HL-60 (cell line): ENCODE data around the gene PCBP2.
A peak's percentile ranks its signal among the peaks of the same experiment; 100 is the strongest.
"Not testable (repeated sequence)": the region's sequence is repeated elsewhere in the genome, so short reads cannot be mapped to it uniquely, and the experiment has no call there.

Source experiments
- DNase-seq, 2 experiments: peaks; one replicate each; pipeline ENCODE4 v3.0.0-alpha.2; 2010 to 2020; ENCODE audit warnings: low read depth in 1 of 2, low spot score in 1 of 2
- H3K27ac ChIP-seq: fragments of 250-450 bp; sonication (Bioruptor Pico); replicated peaks from 2 replicates; pipeline ENCODE4 v1.5.1; 2020; ENCODE audit warnings: mild to moderate bottlenecking, moderate library complexity
- H3K27me3 ChIP-seq: fragments of 250-450 bp; sonication (Bioruptor Pico); 2 replicates; pipeline ENCODE4 v1.5.1; 2021; ENCODE audit warnings: mild to moderate bottlenecking, moderate library complexity; ENCODE audit not compliant: insufficient read depth, poor library complexity, severe bottlenecking
- H3K4me3 ChIP-seq: replicated peaks from 2 replicates; pipeline ENCODE4 v1.5.1; 2011; ENCODE audit warnings: mild to moderate bottlenecking, control low read depth, low read length; ENCODE audit not compliant: insufficient read depth
- GABPA ChIP-seq: IDR thresholded peaks from 2 replicates; pipeline ENCODE4 v1.6.1; 2012; ENCODE audit warnings: low read depth
- POLR2AphosphoS5 ChIP-seq: IDR thresholded peaks from 2 replicates; pipeline ENCODE4 v1.6.1; 2012; ENCODE audit warnings: low read depth
- SPI1 ChIP-seq: IDR thresholded peaks from 2 replicates; pipeline ENCODE4 v1.6.1; 2012; ENCODE audit warnings: low read depth, mild to moderate bottlenecking, borderline replicate concordance
- long read RNA-seq: library from polyadenylated mRNA; unstranded; transcript quantifications from one replicate; pipeline ENCODE4 v2.0.0, GENCODE V29; 2020
- TF ChIP-seq, protein P1 (sequence below): IDR thresholded peaks from one replicate; pipeline ENCODE4 v1.5.1; 2011; ENCODE audit warnings: low read length, control low read depth, inconsistent platforms; ENCODE audit not compliant: insufficient read depth
- TF ChIP-seq, protein P2 (sequence below): IDR thresholded peaks from 2 replicates; pipeline ENCODE4 v1.6.1; 2012; ENCODE audit warnings: low read depth; ENCODE audit not compliant: insufficient replicate concordance

PCBP2 gene
- long read RNA-seq, transcript PCBP2-202 (15 exons, 1,814 nt), result minor isoform, 22 of 429 reads
- long read RNA-seq, transcript PCBP2-201 (14 exons, 1,730 nt), result minor isoform, 45 of 429 reads
- long read RNA-seq, transcript PCBP2-207 (15 exons, 1,457 nt), result major isoform, 50 of 429 reads
- long read RNA-seq, transcript PCBP2-203 (13 exons, 3,026 nt), result minor isoform, 24 of 429 reads
- long read RNA-seq, partial matches to known transcripts, result 80 of 429 reads
- long read RNA-seq, other reads (novel, unspliced or antisense), result 164 of 429 reads

DNA sequence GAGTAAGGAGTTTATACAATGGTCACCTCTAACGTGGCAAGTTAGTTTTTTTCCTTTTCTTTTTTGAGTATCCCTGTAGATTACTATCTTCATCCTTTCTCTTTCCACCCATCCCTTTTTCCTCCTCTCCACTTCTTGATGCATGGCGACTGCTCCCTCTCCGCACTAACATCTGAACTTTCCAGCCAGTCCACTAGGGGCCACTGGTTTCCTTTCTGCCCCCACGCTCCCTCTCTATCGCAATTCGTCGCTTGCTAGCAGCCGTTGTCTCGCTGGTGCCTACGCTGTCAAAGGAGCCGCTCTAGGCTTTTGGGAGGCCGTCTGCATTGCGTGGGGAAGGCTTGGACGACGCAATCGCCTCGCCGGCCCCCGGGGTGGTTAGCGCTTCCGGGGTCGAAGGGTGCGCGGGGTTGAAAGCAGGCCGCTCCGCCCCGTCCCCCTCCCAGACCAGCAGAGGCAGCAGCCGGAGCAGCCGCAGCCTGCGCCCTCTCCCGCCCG lies at the start of gene PCBP2:
Gene PCBP2, plus strand, starts transcription at position 442 of the 498 bp plus-strand sequence. CDS start 2,699 bp downstream, outside the sequence.
- H3K27ac ChIP-seq, result peak within 1 kb of the TSS; percentile 97
- H3K27me3 ChIP-seq, result no peaks in the 10 kb centered on the region
- TF ChIP-seq SPI1 (no peak), GABPA (peak; percentile 91), POLR2AphosphoS5 (peak; percentile 80)
- TF ChIP-seq, protein P1, sequence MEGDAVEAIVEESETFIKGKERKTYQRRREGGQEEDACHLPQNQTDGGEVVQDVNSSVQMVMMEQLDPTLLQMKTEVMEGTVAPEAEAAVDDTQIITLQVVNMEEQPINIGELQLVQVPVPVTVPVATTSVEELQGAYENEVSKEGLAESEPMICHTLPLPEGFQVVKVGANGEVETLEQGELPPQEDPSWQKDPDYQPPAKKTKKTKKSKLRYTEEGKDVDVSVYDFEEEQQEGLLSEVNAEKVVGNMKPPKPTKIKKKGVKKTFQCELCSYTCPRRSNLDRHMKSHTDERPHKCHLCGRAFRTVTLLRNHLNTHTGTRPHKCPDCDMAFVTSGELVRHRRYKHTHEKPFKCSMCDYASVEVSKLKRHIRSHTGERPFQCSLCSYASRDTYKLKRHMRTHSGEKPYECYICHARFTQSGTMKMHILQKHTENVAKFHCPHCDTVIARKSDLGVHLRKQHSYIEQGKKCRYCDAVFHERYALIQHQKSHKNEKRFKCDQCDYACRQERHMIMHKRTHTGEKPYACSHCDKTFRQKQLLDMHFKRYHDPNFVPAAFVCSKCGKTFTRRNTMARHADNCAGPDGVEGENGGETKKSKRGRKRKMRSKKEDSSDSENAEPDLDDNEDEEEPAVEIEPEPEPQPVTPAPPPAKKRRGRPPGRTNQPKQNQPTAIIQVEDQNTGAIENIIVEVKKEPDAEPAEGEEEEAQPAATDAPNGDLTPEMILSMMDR, result peak; percentile 71
- TF ChIP-seq, protein P2, sequence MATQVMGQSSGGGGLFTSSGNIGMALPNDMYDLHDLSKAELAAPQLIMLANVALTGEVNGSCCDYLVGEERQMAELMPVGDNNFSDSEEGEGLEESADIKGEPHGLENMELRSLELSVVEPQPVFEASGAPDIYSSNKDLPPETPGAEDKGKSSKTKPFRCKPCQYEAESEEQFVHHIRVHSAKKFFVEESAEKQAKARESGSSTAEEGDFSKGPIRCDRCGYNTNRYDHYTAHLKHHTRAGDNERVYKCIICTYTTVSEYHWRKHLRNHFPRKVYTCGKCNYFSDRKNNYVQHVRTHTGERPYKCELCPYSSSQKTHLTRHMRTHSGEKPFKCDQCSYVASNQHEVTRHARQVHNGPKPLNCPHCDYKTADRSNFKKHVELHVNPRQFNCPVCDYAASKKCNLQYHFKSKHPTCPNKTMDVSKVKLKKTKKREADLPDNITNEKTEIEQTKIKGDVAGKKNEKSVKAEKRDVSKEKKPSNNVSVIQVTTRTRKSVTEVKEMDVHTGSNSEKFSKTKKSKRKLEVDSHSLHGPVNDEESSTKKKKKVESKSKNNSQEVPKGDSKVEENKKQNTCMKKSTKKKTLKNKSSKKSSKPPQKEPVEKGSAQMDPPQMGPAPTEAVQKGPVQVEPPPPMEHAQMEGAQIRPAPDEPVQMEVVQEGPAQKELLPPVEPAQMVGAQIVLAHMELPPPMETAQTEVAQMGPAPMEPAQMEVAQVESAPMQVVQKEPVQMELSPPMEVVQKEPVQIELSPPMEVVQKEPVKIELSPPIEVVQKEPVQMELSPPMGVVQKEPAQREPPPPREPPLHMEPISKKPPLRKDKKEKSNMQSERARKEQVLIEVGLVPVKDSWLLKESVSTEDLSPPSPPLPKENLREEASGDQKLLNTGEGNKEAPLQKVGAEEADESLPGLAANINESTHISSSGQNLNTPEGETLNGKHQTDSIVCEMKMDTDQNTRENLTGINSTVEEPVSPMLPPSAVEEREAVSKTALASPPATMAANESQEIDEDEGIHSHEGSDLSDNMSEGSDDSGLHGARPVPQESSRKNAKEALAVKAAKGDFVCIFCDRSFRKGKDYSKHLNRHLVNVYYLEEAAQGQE, result no peak
- peak; percentile 99 to 100 for DNase-seq
- H3K4me3 ChIP-seq, result peak within 1 kb of the TSS; percentile 79

GRCh38 chr12:53402351-53402750 lies 49.6 kb upstream of the PCBP2 start:
- H3K27me3 ChIP-seq, H3K27ac ChIP-seq, DNase-seq, H3K4me3 ChIP-seq: not testable (repeated sequence)

GRCh38 chr12:53402871-53403270 lies 49.0 kb upstream of the PCBP2 start:
- H3K27me3 ChIP-seq, result no peaks in the 10 kb centered on the region
- no peak for DNase-seq

More at GRCh38 chr12:53402871-53403270, 49.0 kb upstream of the PCBP2 start:
- no peak for TF ChIP-seq GABPA
- TF ChIP-seq, protein P1, result no peak
- no peak for TF ChIP-seq SPI1
- TF ChIP-seq POLR2AphosphoS5, result no peak
- TF ChIP-seq, protein P2, result no peak
- no peak overlapping the region for H3K27ac ChIP-seq
- H3K4me3 ChIP-seq, result no peak overlapping the region
